Karpas-422 (cell line): ENCODE measurements around the gene PASK. TPM values are rescaled to one million over a fixed set of nuclear protein-coding genes. Genes with fewer than 3 reads are reported as not detected.

Experiments used
- DNase-seq: peaks from one replicate; pipeline ENCODE4 v3.0.0-alpha.2; 2015
- H2AFZ ChIP-seq: fragments of 200-600 bp; sonication (generic); 2 replicates; pipeline ENCODE4 v1.6.1; 2014; ENCODE audit warnings: antibody characterized with exemption, low read length, mixed read lengths
- H3K27ac ChIP-seq: fragments of 200-600 bp; sonication (generic); 2 replicates; pipeline ENCODE4 v1.5.1; 2014; ENCODE audit warnings: mild to moderate bottlenecking, low read length, moderate library complexity
- H3K27me3 ChIP-seq: fragments of 200-600 bp; sonication (generic); 2 replicates; pipeline ENCODE4 v1.6.1; 2014; ENCODE audit warnings: low read length, mixed read lengths
- H3K36me3 ChIP-seq: fragments of 200-600 bp; sonication (generic); 2 replicates; pipeline ENCODE4 v1.6.1; 2014; ENCODE audit warnings: low read length, mixed read lengths; ENCODE audit not compliant: insufficient read depth
- H3K4me1 ChIP-seq: fragments of 200-600 bp; sonication (generic); 2 replicates; pipeline ENCODE4 v1.6.1; 2014; ENCODE audit warnings: mild to moderate bottlenecking, low read length, mixed read lengths
- H3K4me2 ChIP-seq: fragments of 200-600 bp; sonication (generic); 2 replicates; pipeline ENCODE4 v1.6.1; 2014; ENCODE audit warnings: low read length, low read depth, mild to moderate bottlenecking; ENCODE audit not compliant: poor library complexity, severe bottlenecking
- H3K4me3 ChIP-seq: fragments of 200-600 bp; sonication (generic); 2 replicates; pipeline ENCODE4 v1.5.1; 2014; ENCODE audit warnings: mild to moderate bottlenecking, antibody characterized with exemption, low read length, mixed read lengths
- H3K79me2 ChIP-seq: fragments of 200-600 bp; sonication (generic); 2 replicates; pipeline ENCODE4 v1.6.1; 2014; ENCODE audit warnings: mild to moderate bottlenecking, low read length, mixed read lengths
- H3K9ac ChIP-seq: fragments of 200-600 bp; sonication (generic); 2 replicates; pipeline ENCODE4 v1.6.0; 2014; ENCODE audit warnings: low read length
- H3K9me2 ChIP-seq: fragments of 200-600 bp; sonication (generic), shearing (Covaris generic); replicated peaks from 2 replicates; pipeline ENCODE4 v1.6.0; 2014; ENCODE audit warnings: mild to moderate bottlenecking, low read length, moderate library complexity; ENCODE audit not compliant: insufficient read depth
- H3K9me3 ChIP-seq: fragments of 300-700, 200-600 bp; sonication (generic); 2 replicates; pipeline ENCODE4 v1.6.1; 2014; ENCODE audit warnings: low read length, mixed read lengths
- H4K20me1 ChIP-seq: fragments of 200-600 bp; sonication (generic); 2 replicates; pipeline ENCODE4 v1.6.1; 2014; ENCODE audit warnings: mild to moderate bottlenecking, antibody characterized with exemption, low read length, low read depth; ENCODE audit not compliant: insufficient read depth
- total RNA-seq: library from RNA; depleted of rRNA; stranded (reverse); fragments of >200 nt; shearing (Covaris generic); gene quantifications from 2 replicates; pipeline ENCODE4 v1.2.3, GENCODE V29; 2014; ENCODE audit warnings: low replicate concordance

PASK gene
- total RNA-seq, 1 experiment from 2014 or later, result 23.9 TPM

DNA sequence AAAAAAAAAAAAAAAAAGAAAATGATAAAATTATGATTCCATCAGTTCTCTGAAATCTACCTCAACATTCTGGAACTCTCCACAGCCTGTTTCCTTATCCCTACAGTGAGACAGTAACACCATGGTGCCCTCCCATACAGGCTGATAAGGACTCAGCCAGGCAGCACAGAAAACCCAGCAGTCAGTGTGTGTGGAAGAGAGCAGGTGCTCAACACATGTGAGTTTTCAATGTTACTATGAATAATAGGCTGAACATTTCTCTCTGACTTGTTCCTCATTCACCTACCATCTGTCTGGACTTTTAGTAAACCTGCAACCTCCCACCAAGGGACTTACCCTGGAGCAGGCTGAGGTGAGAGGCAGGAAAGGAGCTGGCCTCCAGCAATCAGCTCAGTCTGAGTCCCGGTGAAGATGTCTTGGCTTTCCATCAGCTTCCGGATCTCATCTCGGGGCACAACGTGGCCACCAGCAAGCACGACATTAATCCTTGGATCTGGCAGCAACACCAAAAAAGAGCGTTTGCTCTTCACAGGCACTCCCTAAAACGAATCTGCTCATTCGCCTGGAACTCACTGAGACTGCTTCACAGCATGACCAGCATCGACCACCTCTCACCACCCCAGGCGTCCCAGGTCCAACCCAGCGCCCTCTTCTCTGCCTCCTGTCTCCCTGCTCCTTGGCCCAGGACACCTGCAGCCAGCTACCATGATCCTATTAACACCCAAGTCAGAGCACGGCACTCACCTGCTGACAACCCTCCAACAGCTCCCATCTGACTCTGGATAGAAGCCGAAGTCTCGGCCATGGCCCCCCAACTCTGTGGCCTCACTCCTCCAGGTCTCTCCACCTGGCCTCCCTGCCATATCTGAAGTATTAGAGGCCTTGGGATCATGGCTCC, 16.5 kb downstream of the PASK start:
- Histone ChIP-seq H3K9me2 (no peaks in the 10 kb centered on the region), H3K4me2 (no peak overlapping the region), H3K27me3 (no peaks in the 10 kb centered on the region), H3K9ac (no peak overlapping the region), H3K27ac (no peak overlapping the region), H3K4me1 (no peaks in the 10 kb centered on the region), H3K36me3 (no peaks in the 10 kb centered on the region; the same call in 1 of the 2 replicates), H4K20me1 (no peaks in the 10 kb centered on the region), H2AFZ (no peak overlapping the region), H3K9me3 (no peaks in the 10 kb centered on the region), H3K4me3 (no peak overlapping the region), H3K79me2 (no peaks in the 10 kb centered on the region)
- no peak for DNase-seq

DNA sequence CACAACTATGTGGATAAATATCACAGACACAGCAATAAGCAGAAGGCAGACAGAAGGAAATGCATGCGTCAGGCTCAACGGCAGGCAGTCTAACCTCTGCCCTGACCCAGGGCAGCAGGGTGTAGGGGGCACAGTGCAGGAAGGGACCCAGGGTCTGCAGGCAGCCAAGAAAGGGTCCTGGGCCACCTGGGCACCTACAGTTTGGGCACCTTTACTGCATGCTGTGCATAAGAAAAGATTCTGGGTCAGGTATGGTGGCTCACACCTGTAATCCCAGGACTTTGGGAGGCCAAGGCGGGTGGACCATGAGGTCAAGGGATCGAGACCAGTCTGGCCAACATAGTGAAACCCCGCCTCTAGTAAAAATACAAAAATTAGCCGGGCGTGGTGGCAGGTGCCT, 17.7 kb downstream of the PASK start:
- H4K20me1 ChIP-seq, result no peaks in the 10 kb centered on the region
- DNase-seq, result no peak
- no peaks in the 10 kb centered on the region for H3K27me3 ChIP-seq
- no peaks in the 10 kb centered on the region for H3K4me1 ChIP-seq
- H3K9ac ChIP-seq, result no peak overlapping the region
- no peaks in the 10 kb centered on the region for H3K9me2 ChIP-seq
- no peak overlapping the region for H2AFZ ChIP-seq
- no peak overlapping the region for H3K4me3 ChIP-seq
- H3K79me2 ChIP-seq, result no peaks in the 10 kb centered on the region
- H3K9me3 ChIP-seq, result no peaks in the 10 kb centered on the region
- no peak overlapping the region for H3K4me2 ChIP-seq
- H3K27ac ChIP-seq, result no peak overlapping the region
- no peaks in the 10 kb centered on the region; the same call in 1 of the 2 replicates for H3K36me3 ChIP-seq

DNA sequence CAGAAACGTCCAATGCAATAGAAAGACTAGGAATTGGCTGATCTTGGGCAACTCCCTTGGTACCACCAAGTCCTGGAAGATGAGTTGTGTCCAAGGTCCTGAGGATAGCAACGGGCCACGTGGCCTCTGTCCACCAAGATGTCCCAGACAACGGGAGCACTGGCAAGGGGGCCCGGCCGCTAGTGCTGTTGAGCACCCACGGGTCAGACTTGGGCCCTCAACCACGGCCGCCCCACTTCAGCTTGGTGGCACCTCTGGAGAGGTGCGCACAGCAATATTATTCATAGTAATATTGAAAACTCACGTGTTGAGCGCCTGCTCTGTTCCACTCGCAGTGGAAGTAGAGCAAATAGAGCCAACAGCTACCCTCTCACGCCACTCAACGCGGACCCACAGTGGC, 19.0 kb downstream of the PASK start:
- Histone ChIP-seq H4K20me1 (no peaks in the 10 kb centered on the region), H3K36me3 (no peaks in the 10 kb centered on the region; the same call in 1 of the 2 replicates), H3K9ac (no peak overlapping the region), H3K4me2 (no peak overlapping the region), H2AFZ (no peak overlapping the region), H3K9me2 (no peaks in the 10 kb centered on the region), H3K79me2 (no peaks in the 10 kb centered on the region), H3K4me1 (no peaks in the 10 kb centered on the region), H3K9me3 (no peaks in the 10 kb centered on the region), H3K4me3 (no peak overlapping the region), H3K27me3 (no peaks in the 10 kb centered on the region), H3K27ac (no peak overlapping the region)
- no peak for DNase-seq

DNA sequence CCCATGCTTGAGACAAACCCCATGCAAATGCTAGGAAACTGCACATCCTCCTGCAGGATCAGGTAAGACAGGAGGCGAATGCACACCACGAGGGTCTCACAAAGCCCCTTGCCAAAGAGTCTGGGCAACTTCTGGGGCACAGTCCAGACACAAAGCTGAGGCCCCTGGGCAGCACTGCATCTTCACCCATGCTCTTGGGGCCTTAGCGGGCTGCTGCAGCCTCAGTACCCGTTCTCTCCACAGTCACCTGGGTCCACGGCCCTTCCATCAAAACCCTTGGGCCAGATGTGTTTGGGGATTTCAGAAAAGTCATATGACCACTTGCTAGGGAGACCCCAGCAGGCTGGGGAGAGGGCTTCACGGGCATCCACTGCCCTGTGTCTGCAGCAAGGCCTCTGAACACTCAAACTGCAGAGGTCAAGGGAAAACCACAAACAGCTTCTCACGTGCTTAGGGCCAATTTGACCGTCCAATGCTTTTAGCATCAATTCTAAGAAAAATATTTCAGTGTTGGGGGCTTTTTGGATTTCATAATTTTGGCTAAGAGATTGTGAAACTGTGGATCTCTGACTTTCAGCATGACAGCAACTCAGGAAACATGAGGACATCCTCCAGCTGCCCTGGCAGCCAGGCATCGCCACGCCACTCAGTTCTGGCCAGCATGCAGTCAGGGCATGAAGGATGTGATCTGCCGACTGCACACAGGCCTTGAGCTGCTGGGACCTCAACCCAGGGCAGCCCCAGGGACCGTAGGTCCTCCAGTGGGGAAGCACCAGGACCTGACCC, 20.0 kb downstream of the PASK start:
- Histone ChIP-seq H3K36me3 (no peaks in the 10 kb centered on the region; the same call in 1 of the 2 replicates), H3K9me2 (no peaks in the 10 kb centered on the region), H3K4me1 (no peaks in the 10 kb centered on the region), H3K4me2 (no peak overlapping the region), H3K9me3 (no peaks in the 10 kb centered on the region), H3K9ac (no peak overlapping the region), H3K27me3 (no peaks in the 10 kb centered on the region), H3K4me3 (no peak overlapping the region), H3K79me2 (no peaks in the 10 kb centered on the region; the same call in 1 of the 2 replicates), H2AFZ (no peak overlapping the region), H4K20me1 (no peaks in the 10 kb centered on the region), H3K27ac (no peak overlapping the region)
- DNase-seq, result no peak

DNA sequence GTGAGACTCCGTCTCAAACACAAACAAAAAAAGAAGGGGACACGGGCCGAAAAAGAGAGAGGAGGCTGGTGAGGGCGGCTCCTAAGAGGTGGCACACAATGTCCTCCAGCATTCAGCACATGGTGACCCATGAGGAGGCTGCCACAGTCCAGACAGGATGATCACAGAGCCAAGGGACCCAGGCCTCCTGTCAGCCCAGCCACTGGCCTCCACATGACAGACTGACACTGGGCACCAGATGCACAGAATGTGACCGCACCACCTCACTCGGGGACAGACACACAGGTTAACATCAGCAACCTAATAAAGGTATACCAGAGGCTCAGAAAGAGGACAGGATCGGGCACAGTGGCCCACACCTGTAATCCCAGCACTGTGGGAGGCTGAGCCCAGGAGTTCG, 21.0 kb downstream of the PASK start:
- H3K36me3 ChIP-seq, result no peaks in the 10 kb centered on the region; the same call in 1 of the 2 replicates
- no peaks in the 10 kb centered on the region for H3K9me3 ChIP-seq
- H2AFZ ChIP-seq, result no peak overlapping the region
- no peaks in the 10 kb centered on the region for H4K20me1 ChIP-seq
- H3K9ac ChIP-seq, result no peak overlapping the region
- no peak overlapping the region for H3K27ac ChIP-seq
- H3K4me1 ChIP-seq, result no peaks in the 10 kb centered on the region
- H3K4me2 ChIP-seq, result no peak overlapping the region
- H3K9me2 ChIP-seq, result no peaks in the 10 kb centered on the region
- H3K4me3 ChIP-seq, result no peak overlapping the region
- no peaks in the 10 kb centered on the region; the same call in 1 of the 2 replicates for H3K79me2 ChIP-seq
- no peaks in the 10 kb centered on the region for H3K27me3 ChIP-seq
- DNase-seq, result no peak

DNA sequence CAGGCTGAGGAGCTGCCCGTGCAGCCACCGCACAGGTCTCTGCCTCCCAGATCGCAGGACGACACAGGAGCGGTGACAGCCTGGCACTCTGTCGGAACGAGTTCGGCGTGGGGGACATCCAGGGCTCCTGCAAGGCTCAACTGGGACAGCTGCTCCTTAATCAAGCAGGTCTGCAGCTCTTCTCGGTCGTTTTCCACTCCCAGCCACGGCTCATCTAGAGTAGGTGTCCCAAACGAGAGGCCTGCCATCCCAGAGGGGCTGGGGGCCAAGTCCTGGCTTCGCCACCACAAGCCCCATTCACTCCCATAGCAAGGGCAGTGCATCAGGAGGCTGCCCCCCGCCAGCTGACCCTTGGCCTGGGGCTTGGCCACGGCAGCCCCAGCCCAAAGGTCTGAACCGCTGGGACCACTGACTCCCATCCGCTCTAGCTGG, 22.5 kb downstream of the PASK start:
- Histone ChIP-seq H3K9me2 (no peaks in the 10 kb centered on the region), H3K4me1 (no peaks in the 10 kb centered on the region), H3K79me2 (no peaks in the 10 kb centered on the region; the same call in 1 of the 2 replicates), H3K27ac (no peak overlapping the region), H3K9ac (no peak overlapping the region), H4K20me1 (no peaks in the 10 kb centered on the region), H2AFZ (no peak overlapping the region), H3K4me2 (no peak overlapping the region), H3K36me3 (peaks cover 5% of the 10 kb centered on the region; the same call in 1 of the 2 replicates), H3K4me3 (no peak overlapping the region), H3K9me3 (no peaks in the 10 kb centered on the region), H3K27me3 (no peaks in the 10 kb centered on the region)
- DNase-seq, result no peak

DNA sequence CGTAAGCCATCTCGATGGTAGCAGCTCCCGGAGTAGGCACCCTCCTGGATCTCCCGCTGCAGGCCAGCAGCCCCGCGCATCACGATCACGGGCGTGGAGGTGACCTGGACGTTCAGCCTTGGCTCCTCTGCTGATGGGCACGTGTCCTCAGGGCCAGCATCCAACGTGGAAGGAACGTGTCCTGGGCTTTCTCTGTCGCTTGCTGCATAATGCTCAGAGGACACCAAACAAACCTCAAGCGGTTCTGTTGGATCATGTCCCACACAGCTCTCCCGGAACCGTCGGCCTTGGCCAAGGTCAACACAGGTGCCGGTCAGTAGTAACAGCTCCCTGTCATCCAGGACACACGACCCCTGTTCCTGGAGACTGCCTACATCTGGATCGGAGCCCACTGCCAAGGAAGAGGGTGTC, 23.1 kb downstream of the PASK start:
- no peak overlapping the region for H3K4me2 ChIP-seq
- H3K36me3 ChIP-seq, result peaks cover 11% of the 10 kb centered on the region; the same call in 1 of the 2 replicates
- no peak overlapping the region for H3K9ac ChIP-seq
- DNase-seq, result no peak
- H2AFZ ChIP-seq, result no peak overlapping the region
- H3K9me2 ChIP-seq, result no peaks in the 10 kb centered on the region
- H4K20me1 ChIP-seq, result no peaks in the 10 kb centered on the region
- H3K27ac ChIP-seq, result no peak overlapping the region
- no peaks in the 10 kb centered on the region for H3K4me1 ChIP-seq
- no peaks in the 10 kb centered on the region for H3K27me3 ChIP-seq
- no peaks in the 10 kb centered on the region for H3K9me3 ChIP-seq
- H3K79me2 ChIP-seq, result no peaks in the 10 kb centered on the region; the same call in 1 of the 2 replicates
- no peak overlapping the region for H3K4me3 ChIP-seq

DNA sequence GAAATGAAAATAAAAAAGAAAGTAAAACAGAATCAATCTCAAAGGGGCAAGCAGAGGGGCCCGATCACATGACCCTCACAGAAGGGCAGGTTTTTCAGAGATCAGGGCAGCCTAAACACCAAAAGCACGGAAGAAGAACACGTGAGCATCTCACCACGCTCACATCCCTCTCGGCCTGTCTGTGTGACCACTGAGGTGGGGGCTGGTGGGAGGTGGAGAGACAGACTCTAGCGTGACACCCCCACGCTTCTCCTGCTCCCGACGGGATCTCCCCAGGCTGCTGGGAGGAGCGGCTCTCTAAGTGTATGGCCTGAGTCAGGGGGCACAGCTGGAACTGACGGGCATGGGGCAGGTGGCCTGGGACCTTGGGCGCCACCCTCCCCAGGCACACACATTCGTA, 23.6 kb downstream of the PASK start:
- no peaks in the 10 kb centered on the region for H3K9me2 ChIP-seq
- H3K36me3 ChIP-seq, result peaks cover 16% of the 10 kb centered on the region
- H2AFZ ChIP-seq, result no peak overlapping the region
- no peak overlapping the region for H3K27ac ChIP-seq
- no peak overlapping the region for H3K4me2 ChIP-seq
- peaks cover 5% of the 10 kb centered on the region for H3K79me2 ChIP-seq
- H3K9ac ChIP-seq, result no peak overlapping the region
- H3K4me1 ChIP-seq, result no peaks in the 10 kb centered on the region
- no peak overlapping the region for H3K4me3 ChIP-seq
- H3K27me3 ChIP-seq, result no peaks in the 10 kb centered on the region
- no peaks in the 10 kb centered on the region for H4K20me1 ChIP-seq
- no peak for DNase-seq
- H3K9me3 ChIP-seq, result no peaks in the 10 kb centered on the region
